ENCODE measurements around the gene NMRAL1.

Gene NMRAL1

GRCh38 chr16:4496305-4496704 lies 21.9 kb upstream of the NMRAL1 start:
- no peaks in the 10 kb centered on the region for H3K9me3 Mint-ChIP-seq
- H3K36me3 Mint-ChIP-seq (ENCODE audit: insufficient read depth) = peaks cover 25% of the 10 kb centered on the region
- DNase-seq (ENCODE audit: low spot score in 2 of 2) (no peak), ATAC-seq (replicated peaks; ENCODE audit: extremely low read depth, poor library complexity, severe bottlenecking) (no peak)
- no peak overlapping the region for H3K27ac Mint-ChIP-seq (ENCODE audit: low read depth)
- H3K27me3 Mint-ChIP-seq = no peaks in the 10 kb centered on the region
- peaks cover 59% of the 10 kb centered on the region for H3K4me1 Mint-ChIP-seq
- no peak overlapping the region for H3K4me3 Mint-ChIP-seq

DNA sequence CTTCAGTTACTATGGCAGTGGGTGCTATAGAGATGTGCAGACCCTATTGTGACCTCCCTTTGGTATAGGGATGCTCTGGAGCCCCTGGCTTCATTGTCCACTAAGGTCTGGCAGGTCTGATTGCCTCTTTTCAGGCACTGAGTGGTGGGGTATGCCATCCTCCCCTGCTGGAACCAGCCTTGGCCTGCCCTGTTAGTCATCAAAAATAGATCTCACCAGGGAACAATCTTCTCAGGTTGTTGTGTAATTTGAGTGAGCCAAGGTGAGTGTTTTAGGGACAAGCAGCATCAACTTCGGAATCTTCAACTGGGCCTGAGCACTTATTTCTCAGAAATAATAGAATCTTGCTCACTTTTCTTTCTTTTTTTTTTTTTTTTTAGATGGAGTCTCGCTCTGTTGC lies 21.3 kb upstream of the NMRAL1 start:
- Mint-ChIP-seq H3K27ac (ENCODE audit: low read depth) (no peak overlapping the region), H3K36me3 (ENCODE audit: insufficient read depth) (peaks cover 26% of the 10 kb centered on the region), H3K4me1 (peaks cover 59% of the 10 kb centered on the region), H3K9me3 (no peaks in the 10 kb centered on the region), H3K27me3 (no peaks in the 10 kb centered on the region), H3K4me3 (no peak overlapping the region)
- ATAC-seq (replicated peaks; ENCODE audit: extremely low read depth, poor library complexity, severe bottlenecking) = no peak
- no peak for DNase-seq (ENCODE audit: low spot score in 2 of 2)

DNA sequence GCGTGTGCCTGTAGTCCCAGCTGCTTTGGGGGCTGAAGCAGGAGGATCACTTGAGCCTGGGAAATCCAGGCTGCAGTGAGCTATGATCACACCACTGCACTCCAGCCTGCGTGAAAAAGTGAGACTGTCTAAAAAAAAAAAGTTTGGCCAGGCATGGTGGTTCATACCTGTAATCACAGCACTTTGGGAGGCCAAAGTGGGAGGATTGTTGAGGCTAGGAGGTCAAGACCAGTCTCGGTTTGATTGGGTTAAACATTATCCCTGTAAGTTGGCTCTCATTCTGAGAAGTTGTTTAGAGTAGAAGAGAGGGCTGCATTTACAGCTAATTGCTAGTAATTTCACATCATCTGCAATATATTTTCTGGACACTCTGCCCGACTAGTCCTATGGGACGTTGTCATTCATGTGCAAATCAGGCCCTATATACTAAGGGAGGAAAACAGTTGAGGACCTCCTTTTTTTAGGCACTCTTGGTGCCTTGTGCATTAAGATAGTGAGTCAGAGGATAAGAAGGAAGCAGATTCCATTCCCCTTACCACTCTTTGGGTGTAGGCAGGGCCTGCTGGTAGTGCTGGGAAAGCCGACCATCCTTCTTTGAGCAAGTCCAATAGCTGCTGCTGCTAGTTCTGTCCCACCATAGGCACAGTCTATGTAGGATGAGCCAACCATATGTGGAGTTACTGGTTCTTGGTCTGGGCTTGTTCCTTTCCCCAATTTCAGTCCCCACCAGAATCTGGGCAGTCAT lies 20.5 kb upstream of the NMRAL1 start:
- DNase-seq (ENCODE audit: low spot score in 2 of 2) = no peak
- no peak for ATAC-seq (replicated peaks; ENCODE audit: extremely low read depth, poor library complexity, severe bottlenecking)
- H3K4me3 Mint-ChIP-seq = no peak overlapping the region
- H3K27me3 Mint-ChIP-seq = no peaks in the 10 kb centered on the region
- H3K36me3 Mint-ChIP-seq (ENCODE audit: insufficient read depth) = peaks cover 27% of the 10 kb centered on the region
- H3K27ac Mint-ChIP-seq (ENCODE audit: low read depth) = peak overlapping the region; percentile 87
- no peaks in the 10 kb centered on the region for H3K9me3 Mint-ChIP-seq
- H3K4me1 Mint-ChIP-seq = peaks cover 60% of the 10 kb centered on the region

GRCh38 chr16:4491898-4492297 lies 17.5 kb upstream of the NMRAL1 start:
- no peak for DNase-seq (ENCODE audit: low spot score in 2 of 2)
- no peaks in the 10 kb centered on the region for H3K9me3 Mint-ChIP-seq
- peaks cover 28% of the 10 kb centered on the region for H3K36me3 Mint-ChIP-seq (ENCODE audit: insufficient read depth)
- no peak overlapping the region for H3K4me3 Mint-ChIP-seq
- H3K27ac Mint-ChIP-seq (ENCODE audit: low read depth) = no peak overlapping the region
- peaks cover 68% of the 10 kb centered on the region for H3K4me1 Mint-ChIP-seq
- ATAC-seq (replicated peaks; ENCODE audit: extremely low read depth, poor library complexity, severe bottlenecking) = no peak
- H3K27me3 Mint-ChIP-seq = no peaks in the 10 kb centered on the region

GRCh38 chr16:4489030-4489429 lies 14.6 kb upstream of the NMRAL1 start:
- DNase-seq (ENCODE audit: low spot score in 2 of 2) = no peak
- Mint-ChIP-seq H3K27me3 (no peaks in the 10 kb centered on the region), H3K27ac (ENCODE audit: low read depth) (peak overlapping the region; percentile 79), H3K9me3 (no peaks in the 10 kb centered on the region), H3K4me1 (peaks cover 57% of the 10 kb centered on the region), H3K4me3 (peak overlapping the region; percentile 57), H3K36me3 (ENCODE audit: insufficient read depth) (peaks cover 43% of the 10 kb centered on the region)
- ATAC-seq (replicated peaks; ENCODE audit: extremely low read depth, poor library complexity, severe bottlenecking) = no peak

DNA sequence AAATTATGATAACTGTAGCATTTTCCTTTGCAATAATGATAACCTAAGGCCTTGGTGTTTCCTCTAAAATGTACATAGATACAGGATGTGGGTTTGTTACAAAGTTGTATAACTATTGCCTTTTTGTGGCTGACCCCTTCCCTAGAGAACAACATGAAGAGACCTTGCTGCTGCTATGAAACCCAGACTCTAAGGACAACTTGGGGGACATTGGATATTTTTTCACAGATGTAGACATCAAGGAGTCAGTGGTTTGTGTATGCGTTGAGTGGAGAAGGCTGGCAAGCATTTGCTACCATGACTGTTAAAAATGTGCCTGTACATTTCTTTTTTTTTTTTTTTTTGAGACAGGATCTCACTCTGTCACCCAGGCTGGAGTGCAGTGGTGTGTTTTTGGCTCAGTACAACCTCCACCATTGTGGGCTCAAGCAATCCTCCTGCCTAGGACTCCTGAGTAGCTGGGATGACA lies 14.1 kb upstream of the NMRAL1 start:
- H3K27ac Mint-ChIP-seq (ENCODE audit: low read depth) = peak overlapping the region; percentile 79
- peaks cover 54% of the 10 kb centered on the region for H3K4me1 Mint-ChIP-seq
- peak; percentile 86 for ATAC-seq (replicated peaks; ENCODE audit: extremely low read depth, poor library complexity, severe bottlenecking)
- H3K4me3 Mint-ChIP-seq = peak overlapping the region; percentile 57
- no peaks in the 10 kb centered on the region for H3K9me3 Mint-ChIP-seq
- DNase-seq (ENCODE audit: low spot score in 2 of 2) = peak in 1 of 2 donors; percentile 29
- no peaks in the 10 kb centered on the region for H3K27me3 Mint-ChIP-seq
- H3K36me3 Mint-ChIP-seq (ENCODE audit: insufficient read depth) = peaks cover 46% of the 10 kb centered on the region

- peaks cover 48% of the 10 kb centered on the region for H3K36me3 Mint-ChIP-seq (ENCODE audit: insufficient read depth)
- no peaks in the 10 kb centered on the region for H3K27me3 Mint-ChIP-seq
- H3K27ac Mint-ChIP-seq (ENCODE audit: low read depth) = peak overlapping the region; percentile 79
- ATAC-seq (replicated peaks; ENCODE audit: extremely low read depth, poor library complexity, severe bottlenecking) = peak; percentile 29
- H3K4me1 Mint-ChIP-seq = peaks cover 52% of the 10 kb centered on the region
- H3K9me3 Mint-ChIP-seq = no peaks in the 10 kb centered on the region
- H3K4me3 Mint-ChIP-seq = peak overlapping the region; percentile 57
- no peak for DNase-seq (ENCODE audit: low spot score in 2 of 2)
Observed at GRCh38 chr16:4487955-4488498, 13.6 kb upstream of the NMRAL1 start.

DNA sequence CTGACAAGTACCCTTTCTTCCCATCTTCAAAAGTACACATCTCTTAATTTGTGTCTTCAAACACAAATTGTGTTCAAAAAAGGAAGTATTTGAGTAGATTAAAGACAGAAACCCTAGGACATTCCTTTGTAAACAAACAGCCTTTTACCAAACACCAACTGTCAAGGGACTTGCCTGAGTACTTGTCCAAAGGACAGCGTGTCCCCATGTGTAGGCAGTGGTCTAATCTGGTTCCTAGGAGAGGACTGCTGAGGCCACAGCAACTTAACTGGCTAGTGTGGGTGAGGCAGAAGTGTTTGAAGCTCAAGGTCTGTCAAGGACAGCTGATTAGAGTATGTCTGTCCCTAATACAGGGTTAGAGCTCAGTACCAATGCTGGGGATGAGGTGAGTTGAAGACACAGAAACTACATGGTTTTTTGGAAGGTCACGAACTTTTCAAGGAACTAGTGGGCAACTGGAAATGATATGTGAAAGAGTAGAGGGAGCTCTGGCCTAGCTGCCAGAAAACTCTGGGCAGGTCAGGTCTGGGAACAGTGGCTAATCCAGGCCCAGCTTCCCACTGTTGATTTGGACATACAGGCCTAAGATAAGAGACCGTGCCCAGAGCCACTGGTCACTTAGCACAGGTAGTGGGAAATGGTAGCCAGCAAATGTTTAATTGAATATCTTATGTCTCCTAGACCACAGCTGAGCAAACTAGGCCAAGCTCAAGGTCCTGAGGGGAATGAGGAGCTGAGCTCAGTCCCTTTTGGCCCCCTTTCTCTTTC lies 11.9 kb upstream of the NMRAL1 start:
- DNase-seq (ENCODE audit: low spot score in 2 of 2) (no peak), ATAC-seq (replicated peaks; ENCODE audit: extremely low read depth, poor library complexity, severe bottlenecking) (no peak)
- Mint-ChIP-seq H3K27ac (ENCODE audit: low read depth) (peak overlapping the region; percentile 79), H3K36me3 (ENCODE audit: insufficient read depth) (peaks cover 50% of the 10 kb centered on the region), H3K27me3 (no peaks in the 10 kb centered on the region), H3K4me3 (peak overlapping the region; percentile 30), H3K4me1 (peaks cover 65% of the 10 kb centered on the region), H3K9me3 (no peaks in the 10 kb centered on the region)

DNA sequence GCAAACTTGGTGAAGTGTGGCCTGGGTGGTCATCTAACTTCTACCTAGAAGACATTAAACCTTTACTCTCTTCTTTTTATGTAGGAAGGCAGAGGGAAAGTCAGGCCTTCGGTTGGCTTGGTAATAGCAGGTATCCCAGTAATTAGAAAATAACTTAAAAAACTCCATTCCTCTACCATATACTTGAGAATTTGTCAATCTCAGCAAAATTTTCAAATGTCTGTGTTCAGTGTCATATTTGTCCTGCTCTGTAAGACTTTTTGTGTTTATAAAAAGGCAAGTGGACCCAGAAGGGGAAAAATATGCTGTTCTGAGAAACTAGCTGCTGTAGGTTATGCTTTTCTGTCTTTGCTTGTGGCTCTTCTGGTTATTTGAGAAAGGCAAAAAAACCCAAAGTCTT lies 7.5 kb upstream of the NMRAL1 start:
- Mint-ChIP-seq H3K4me1 (peaks cover 53% of the 10 kb centered on the region), H3K9me3 (no peaks in the 10 kb centered on the region), H3K4me3 (peak overlapping the region; percentile 12), H3K36me3 (ENCODE audit: insufficient read depth) (peaks cover 39% of the 10 kb centered on the region), H3K27me3 (no peaks in the 10 kb centered on the region), H3K27ac (ENCODE audit: low read depth) (peak overlapping the region; percentile 41)
- no peak for DNase-seq (ENCODE audit: low spot score in 2 of 2)
- ATAC-seq (replicated peaks; ENCODE audit: extremely low read depth, poor library complexity, severe bottlenecking) = no peak

DNA sequence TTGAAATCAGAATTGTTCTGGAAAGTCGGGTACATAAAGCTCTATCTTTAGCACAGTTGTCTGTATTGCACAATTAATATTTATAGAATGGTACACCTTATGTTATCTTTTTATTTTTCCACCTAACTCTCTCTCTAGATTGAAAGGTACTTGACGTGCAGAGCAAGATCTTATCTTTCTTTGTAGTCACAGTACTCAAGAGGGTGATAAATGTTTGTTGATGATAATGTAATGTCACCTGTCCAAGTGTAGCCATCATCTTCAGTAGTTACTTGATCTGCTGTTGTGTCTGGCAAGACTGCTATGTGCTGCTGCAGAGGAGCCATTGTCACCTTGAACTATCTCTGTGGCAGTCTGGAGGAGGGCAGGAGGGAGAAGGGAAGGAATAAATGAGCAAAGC lies 7.1 kb upstream of the NMRAL1 start:
- Mint-ChIP-seq H3K4me3 (peak overlapping the region; percentile 12), H3K27ac (ENCODE audit: low read depth) (no peak overlapping the region), H3K9me3 (no peaks in the 10 kb centered on the region), H3K27me3 (no peaks in the 10 kb centered on the region), H3K4me1 (peaks cover 54% of the 10 kb centered on the region), H3K36me3 (ENCODE audit: insufficient read depth) (peaks cover 39% of the 10 kb centered on the region)
- ATAC-seq (replicated peaks; ENCODE audit: extremely low read depth, poor library complexity, severe bottlenecking) (no peak), DNase-seq (ENCODE audit: low spot score in 2 of 2) (no peak)

GRCh38 chr16:4477966-4478365 lies 3.5 kb upstream of the NMRAL1 start:
- no peak for DNase-seq (ENCODE audit: low spot score in 2 of 2)
- Mint-ChIP-seq H3K4me1 (peaks cover 56% of the 10 kb centered on the region), H3K9me3 (no peaks in the 10 kb centered on the region)

GRCh38 chr16:4475880-4476788 lies 1.7 kb upstream of the NMRAL1 start, which contains the start of gene HMOX2:
Gene HMOX2, plus strand, starts transcription at chr16:4476398. Its CDS starts 29,127 bp downstream, at chr16:4505525.
- Mint-ChIP-seq H3K27ac (ENCODE audit: low read depth) (peak within 1 kb of the TSS; percentile 92), H3K9me3 (no peaks in the 10 kb centered on the region), H3K4me3 (peak within 1 kb of the TSS; percentile 85), H3K4me1 (peaks cover 44% of the 10 kb centered on the region), H3K36me3 (ENCODE audit: insufficient read depth) (peaks cover 20% of the 10 kb centered on the region), H3K27me3 (no peaks in the 10 kb centered on the region)
- ATAC-seq (replicated peaks; ENCODE audit: extremely low read depth, poor library complexity, severe bottlenecking) (peak; percentile 80), DNase-seq (ENCODE audit: low spot score in 2 of 2) (peak; percentile 92 to 94)

More at GRCh38 chr16:4477966-4478365, 3.5 kb upstream of the NMRAL1 start:
- H3K36me3 Mint-ChIP-seq (ENCODE audit: insufficient read depth) = peaks cover 22% of the 10 kb centered on the region
- peak overlapping the region; percentile 85 for H3K4me3 Mint-ChIP-seq
- H3K27ac Mint-ChIP-seq (ENCODE audit: low read depth) = peak overlapping the region; percentile 92
- no peak for ATAC-seq (replicated peaks; ENCODE audit: extremely low read depth, poor library complexity, severe bottlenecking)
- H3K27me3 Mint-ChIP-seq = no peaks in the 10 kb centered on the region
